Ovary (tissue), 9 donors: Measurements from ENCODE around the gene ADISSP. TPM values are rescaled to one million over a fixed set of nuclear protein-coding genes. Genes with fewer than 3 reads are reported as not detected.

Experiments used
- DNase-seq, 5 donors: peaks; one replicate each; pipeline ENCODE4 v3.0.0-alpha.2; 2019 to 2020
- H3K27ac ChIP-seq, 2 donors: fragments of 200-600 bp; one replicate each; pipeline versions ENCODE4 v1.5.1 to v1.8.0; 2019 to 2022
- H3K27me3 ChIP-seq: fragments of 200-600 bp; one replicate; pipeline ENCODE4 v1.8.0; 2022
- H3K36me3 ChIP-seq: fragments of 200-600 bp; sonication (generic); one replicate; pipeline ENCODE4 v1.5.1; 2019
- H3K4me1 ChIP-seq: one replicate; pipeline ENCODE4 v1.8.1; 2013; ENCODE audit warnings: mild to moderate bottlenecking, moderate library complexity; ENCODE audit not compliant: insufficient read depth
- H3K4me3 ChIP-seq: fragments of 200-600 bp; sonication (generic); one replicate; pipeline ENCODE4 v1.5.1; 2017
- H3K9me3 ChIP-seq, 2 donors: fragments of 200-600 bp in 1 of 2; sonication (generic) in 1 of 2; one replicate each; pipeline versions ENCODE4 v1.5.1 to v1.8.1; 2013 to 2019; ENCODE audit warnings: mild to moderate bottlenecking in 1 of 2, moderate library complexity in 1 of 2
- EP300 ChIP-seq: sonication (generic); formaldehyde crosslinking; IDR thresholded peaks from one replicate; pipeline ENCODE4 v1.6.1; 2017; ENCODE audit warnings: antibody characterized with exemption
- POLR2A ChIP-seq: fragments of 450-650 bp; IDR thresholded peaks from one replicate; pipeline ENCODE4 v1.6.1; 2017; ENCODE audit warnings: antibody characterized with exemption, mild to moderate bottlenecking, moderate library complexity
- WGBS, 3 donors: extraction: QIAGEN DNeasy Blood & Tissue Kit in 1 of 3; methylation state at CpG; one replicate each; pipeline versions ENCODE4 v1.1.5 to v1.1.7; 2013 to 2017; 5-methylcytosine and 5-hydroxymethylcytosine counted together
- intact Hi-C, 4 donors: fragments of 100-400 bp; cut with DNase I; formaldehyde crosslinking; loops; one replicate each; pipeline versions ENCODE4 v1.11.0 to v1.15.1; 2022 to 2023
- polyA plus RNA-seq, 2 donors: library from polyadenylated mRNA; stranded (reverse); fragments of 200-250 nt in 1 of 2; fragments of 350-450 nt in 1 of 2; fragmentation: Illumina TruSeq in 1 of 2; extraction: RNeasy Lipid Tissue Mini Kit (QIAGEN cat#74804) in 1 of 2; gene quantifications; one replicate each; pipeline ENCODE4 v1.2.3, GENCODE V29; 2013 to 2014
- total RNA-seq, 7 donors: library from RNA; depleted of rRNA in 2 of 7; stranded (reverse); fragments of >200 nt in 2 of 7; fragmentation: NEBNext Ultra II Directional in 3 of 7; extraction: Animal tissue kit (Norgen Biotek cat#: 25700) in 3 of 7; gene quantifications; one replicate each; pipeline versions ENCODE4 v1.1.0 to v1.2.4, GENCODE V29; 2016 to 2023
- TF ChIP-seq, protein P1 (sequence below), 3 donors: fragments of 450-650 bp in 2 of 3; fragments of 200-600 bp in 1 of 3; IDR thresholded peaks; one replicate each; pipeline versions ENCODE4 v1.5.1 to v1.8.0; 2016 to 2022; ENCODE audit warnings: antibody characterized with exemption in 3 of 3, mild to moderate bottlenecking in 1 of 3
- donor health status: DM: no; HTN: no; CAD: no; lungs with moderate emphysema.
- donor health status: DM: no; HTN: no; CAD: no.
- donor health status: Bipolar disorder and iron deficiency.
- donor health status: DM: yes; HTN: yes; CAD: no.
- donor health status: DM: no; HTN: no; CAD: no.
- donor health status: DM: yes; HTN: yes; CAD: no.

Gene ADISSP
- total and polyA plus RNA-seq, 9 donors = 11.5 to 124 (median 69.1) TPM

DNA sequence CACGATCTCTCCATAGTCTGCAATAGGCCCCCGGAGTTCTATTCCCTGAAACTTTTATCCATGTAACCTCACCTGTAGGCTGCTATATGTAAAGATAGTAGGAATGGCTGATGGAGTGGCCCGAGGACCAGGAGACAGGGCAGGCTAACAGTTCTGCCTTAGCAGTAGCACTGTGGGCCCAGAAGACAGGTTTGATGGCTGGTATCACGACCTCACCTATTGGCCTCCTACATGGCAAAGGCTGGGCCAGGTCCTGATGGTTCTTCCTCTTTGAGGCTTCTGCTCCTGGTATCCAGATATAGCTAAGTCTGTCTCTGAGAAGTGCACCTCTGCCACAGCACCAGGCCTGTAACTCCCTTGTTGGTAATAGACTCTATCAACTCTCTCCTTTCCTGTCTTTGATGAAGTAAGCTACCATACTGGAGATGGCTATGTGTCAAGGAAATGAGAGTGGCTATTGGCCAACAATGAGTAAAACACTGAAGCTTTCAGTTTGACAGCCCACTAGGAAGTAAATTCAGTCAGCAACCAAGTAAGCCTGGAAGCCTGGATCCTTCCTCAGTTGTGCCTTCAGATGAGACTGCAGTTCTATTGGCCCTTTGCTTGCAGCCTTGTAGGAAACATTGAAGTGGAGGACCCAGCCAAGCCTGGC, 8.0 kb upstream of the ADISSP start:
- no peak overlapping the region for H3K27ac ChIP-seq
- H3K36me3 ChIP-seq = no peaks in the 10 kb centered on the region
- 92 to 94% (median 93%) methylated on average over 4 of the region's 4 CpGs for WGBS, 3 donors
- no peak overlapping the region for H3K4me3 ChIP-seq
- DNase-seq = no peak
- H3K9me3 ChIP-seq = no peaks in the 10 kb centered on the region
- no peaks in the 10 kb centered on the region for H3K27me3 ChIP-seq
- peaks cover 2% of the 10 kb centered on the region for H3K4me1 ChIP-seq
- TF ChIP-seq POLR2A (no peak), EP300 (no peak)
- TF ChIP-seq, protein P1, sequence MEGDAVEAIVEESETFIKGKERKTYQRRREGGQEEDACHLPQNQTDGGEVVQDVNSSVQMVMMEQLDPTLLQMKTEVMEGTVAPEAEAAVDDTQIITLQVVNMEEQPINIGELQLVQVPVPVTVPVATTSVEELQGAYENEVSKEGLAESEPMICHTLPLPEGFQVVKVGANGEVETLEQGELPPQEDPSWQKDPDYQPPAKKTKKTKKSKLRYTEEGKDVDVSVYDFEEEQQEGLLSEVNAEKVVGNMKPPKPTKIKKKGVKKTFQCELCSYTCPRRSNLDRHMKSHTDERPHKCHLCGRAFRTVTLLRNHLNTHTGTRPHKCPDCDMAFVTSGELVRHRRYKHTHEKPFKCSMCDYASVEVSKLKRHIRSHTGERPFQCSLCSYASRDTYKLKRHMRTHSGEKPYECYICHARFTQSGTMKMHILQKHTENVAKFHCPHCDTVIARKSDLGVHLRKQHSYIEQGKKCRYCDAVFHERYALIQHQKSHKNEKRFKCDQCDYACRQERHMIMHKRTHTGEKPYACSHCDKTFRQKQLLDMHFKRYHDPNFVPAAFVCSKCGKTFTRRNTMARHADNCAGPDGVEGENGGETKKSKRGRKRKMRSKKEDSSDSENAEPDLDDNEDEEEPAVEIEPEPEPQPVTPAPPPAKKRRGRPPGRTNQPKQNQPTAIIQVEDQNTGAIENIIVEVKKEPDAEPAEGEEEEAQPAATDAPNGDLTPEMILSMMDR (IDR thresholded peaks at IDR 0.05) = no peak
- intact Hi-C loops = no loop called here

DNA sequence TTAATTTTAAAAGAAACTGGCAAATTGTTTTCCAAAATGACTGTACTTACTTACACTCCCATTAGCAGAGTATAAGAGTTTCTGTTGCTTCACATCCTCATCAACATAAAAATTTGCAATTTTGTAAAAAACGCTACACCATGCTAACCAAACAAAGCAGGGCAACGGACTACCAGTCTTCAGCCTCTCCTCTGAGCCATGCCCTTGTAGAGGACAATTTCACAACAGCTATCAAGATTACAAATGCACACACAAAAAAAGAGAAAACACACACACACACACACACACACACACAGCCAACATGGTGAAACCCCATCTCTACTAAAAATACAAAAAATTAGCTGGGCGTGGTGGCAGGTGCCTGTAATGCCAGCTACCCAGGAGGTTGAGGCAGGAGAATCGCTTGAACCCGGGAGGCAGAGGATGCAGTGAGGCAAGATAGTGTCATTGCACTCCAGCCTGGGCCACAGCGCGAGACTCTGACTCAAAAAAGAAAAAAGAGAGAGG, 4.1 kb upstream of the ADISSP start:
- H3K9me3 ChIP-seq = no peaks in the 10 kb centered on the region
- intact Hi-C loops = loop anchor here in 1 of 4 donors (5.0 kb wide), 1 partner anchor 94 kb away; no protein-coding TSS in a partner anchor
- no peaks in the 10 kb centered on the region for H3K27me3 ChIP-seq
- H3K36me3 ChIP-seq = no peaks in the 10 kb centered on the region
- WGBS, 3 donors = 79 to 88% (median 79%) methylated on average over 7 of the region's 7 CpGs
- no peaks in the 10 kb centered on the region for H3K4me1 ChIP-seq
- no peak for DNase-seq
- H3K4me3 ChIP-seq = no peak overlapping the region
- no peak overlapping the region for H3K27ac ChIP-seq
- TF ChIP-seq, protein P1 (IDR thresholded peaks at IDR 0.05) = no peak
- no peak for TF ChIP-seq EP300
- TF ChIP-seq POLR2A = no peak

DNA sequence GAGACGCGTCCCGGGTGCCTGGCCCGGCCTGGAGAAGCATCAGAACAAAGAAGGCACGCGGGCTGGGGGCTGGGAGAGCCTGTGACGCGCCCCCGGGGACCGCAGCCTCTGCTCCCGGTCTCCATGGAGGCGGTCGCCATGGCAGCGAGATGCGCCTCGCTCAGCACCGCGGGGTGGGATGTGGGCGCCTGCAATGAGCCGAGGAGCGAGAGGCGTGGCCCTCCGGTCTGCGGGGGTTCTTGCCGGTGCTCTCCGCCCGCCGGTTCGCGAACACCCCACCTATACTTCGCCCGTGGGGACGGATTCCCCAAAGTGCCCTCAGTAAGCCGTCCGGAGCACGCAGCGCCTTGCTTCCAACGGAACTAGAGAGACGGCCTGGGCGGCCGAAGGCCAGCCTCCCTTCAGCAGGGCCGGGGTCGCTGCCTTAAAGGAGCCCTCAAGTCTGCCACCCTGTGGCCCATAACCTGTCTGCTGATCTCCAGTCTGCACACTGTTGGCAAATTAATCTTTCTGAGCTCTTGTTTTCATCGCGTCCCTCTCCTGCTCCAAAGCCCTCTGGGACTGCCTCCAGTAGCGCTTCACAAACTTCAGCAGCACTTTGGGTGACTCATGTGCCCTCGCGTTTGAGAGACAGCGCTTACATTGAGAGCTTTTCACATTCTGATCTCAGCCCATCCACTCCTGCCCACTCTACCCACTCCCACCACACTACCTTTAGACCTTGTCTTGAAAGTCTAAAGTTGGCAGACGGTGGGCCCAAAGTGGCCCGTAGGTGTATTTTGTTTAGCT, 983 bp upstream of the ADISSP start:
- peak overlapping the region; percentile 85 to 92 for H3K27ac ChIP-seq
- intact Hi-C loops = loop anchor here in 1 of 4 donors (10.0 kb wide), 1 partner anchor 84 kb away; the partner anchor contains the start of gene ADAM33
- no peaks in the 10 kb centered on the region for H3K9me3 ChIP-seq
- peak overlapping the region; percentile 77 for H3K4me3 ChIP-seq
- TF ChIP-seq EP300 (no peak), POLR2A (peak; percentile 25)
- TF ChIP-seq, protein P1 (IDR thresholded peaks at IDR 0.05) = peak in 2 of 3 donors; percentile 34 to 38
- peak; percentile 78 to 87 (median 85) for DNase-seq
- H3K27me3 ChIP-seq = no peaks in the 10 kb centered on the region
- H3K36me3 ChIP-seq = no peaks in the 10 kb centered on the region
- 2 to 3% (median 2%) methylated on average over 47 to 51 of the region's 51 CpGs for WGBS, 3 donors
- peaks cover 15% of the 10 kb centered on the region for H3K4me1 ChIP-seq

DNA sequence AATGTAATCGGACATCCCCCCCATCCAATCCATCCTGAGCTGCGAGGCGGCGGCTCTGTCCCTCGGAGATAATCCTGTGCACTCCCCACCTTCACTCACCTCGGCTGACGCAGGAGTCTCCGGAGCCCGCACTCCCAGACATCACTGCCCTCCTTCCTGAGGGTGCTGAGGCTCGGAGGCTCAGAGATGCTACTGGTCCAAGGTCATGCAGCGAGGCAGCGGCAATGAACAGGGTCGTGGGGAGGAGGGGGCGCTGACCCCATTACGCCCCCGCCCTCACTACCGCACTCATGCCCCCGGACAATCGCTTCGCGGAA, 485 bp downstream of the ADISSP start:
- Histone ChIP-seq H3K36me3 (no peaks in the 10 kb centered on the region), H3K4me3 (peak overlapping the region; percentile 77), H3K27me3 (no peaks in the 10 kb centered on the region), H3K27ac (peak overlapping the region; percentile 23 to 92), H3K9me3 (no peaks in the 10 kb centered on the region), H3K4me1 (peaks cover 15% of the 10 kb centered on the region)
- DNase-seq = peak in 1 of 5 donors; percentile 57
- TF ChIP-seq POLR2A (no peak), EP300 (no peak)
- TF ChIP-seq, protein P1 (IDR thresholded peaks at IDR 0.05) = no peak
- intact Hi-C loops = loop anchor here in 1 of 4 donors (10.0 kb wide), 1 partner anchor 82 kb away; the partner anchor contains the start of gene ADAM33
- 0 to 1% (median 1%) methylated on average over 20 to 21 of the region's 21 CpGs for WGBS, 3 donors
